Epidermal melanocyte (primary cell): Measurements from ENCODE around the gene TET2.

Experiments used
- DNase-seq: peaks from one replicate; pipeline ENCODE4 v3.0.0; 2011; ENCODE audit warnings: low spot score; ENCODE audit not compliant: insufficient read length

The TET2 gene

DNA sequence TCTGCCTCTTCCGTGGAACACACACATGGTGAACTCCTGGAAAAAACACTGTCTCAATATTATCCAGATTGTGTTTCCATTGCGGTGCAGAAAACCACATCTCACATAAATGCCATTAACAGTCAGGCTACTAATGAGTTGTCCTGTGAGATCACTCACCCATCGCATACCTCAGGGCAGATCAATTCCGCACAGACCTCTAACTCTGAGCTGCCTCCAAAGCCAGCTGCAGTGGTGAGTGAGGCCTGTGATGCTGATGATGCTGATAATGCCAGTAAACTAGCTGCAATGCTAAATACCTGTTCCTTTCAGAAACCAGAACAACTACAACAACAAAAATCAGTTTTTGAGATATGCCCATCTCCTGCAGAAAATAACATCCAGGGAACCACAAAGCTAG, 87.9 kb downstream of the TET2 start:
- no peak for DNase-seq

- DNase-seq = no peak
Observed at GRCh38 chr4:105236202-105236915, 89.7 kb downstream of the TET2 start.

DNA sequence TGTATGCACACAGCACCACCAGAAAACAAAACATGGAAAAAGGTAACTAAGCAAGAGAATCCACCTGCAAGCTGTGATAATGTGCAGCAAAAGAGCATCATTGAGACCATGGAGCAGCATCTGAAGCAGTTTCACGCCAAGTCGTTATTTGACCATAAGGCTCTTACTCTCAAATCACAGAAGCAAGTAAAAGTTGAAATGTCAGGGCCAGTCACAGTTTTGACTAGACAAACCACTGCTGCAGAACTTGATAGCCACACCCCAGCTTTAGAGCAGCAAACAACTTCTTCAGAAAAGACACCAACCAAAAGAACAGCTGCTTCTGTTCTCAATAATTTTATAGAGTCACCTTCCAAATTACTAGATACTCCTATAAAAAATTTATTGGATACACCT, 90.2 kb downstream of the TET2 start:
- DNase-seq = no peak

- no peak for DNase-seq
Observed at GRCh38 chr4:105240037-105240436, 93.4 kb downstream of the TET2 start.

- DNase-seq = no peak
Observed at GRCh38 chr4:105241451-105241850, 94.8 kb downstream of the TET2 start.

DNA sequence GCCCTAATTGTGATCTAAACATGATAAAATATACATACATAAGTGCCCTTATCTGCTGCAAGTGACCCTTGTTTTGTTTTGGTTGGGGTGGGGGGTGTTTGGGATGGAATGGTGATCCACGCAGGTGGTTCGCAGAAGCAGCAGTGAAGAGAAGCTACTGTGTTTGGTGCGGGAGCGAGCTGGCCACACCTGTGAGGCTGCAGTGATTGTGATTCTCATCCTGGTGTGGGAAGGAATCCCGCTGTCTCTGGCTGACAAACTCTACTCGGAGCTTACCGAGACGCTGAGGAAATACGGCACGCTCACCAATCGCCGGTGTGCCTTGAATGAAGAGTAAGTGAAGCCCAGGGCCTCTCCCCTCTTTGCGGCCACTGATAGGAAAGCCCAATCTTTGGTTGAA, 96.8 kb downstream of the TET2 start:
- no peak for DNase-seq

GRCh38 chr4:105246712-105247111, 100.0 kb downstream of the TET2 start:
- DNase-seq = no peak

- no peak for DNase-seq
Observed at GRCh38 chr4:105248613-105249012, 101.9 kb downstream of the TET2 start.

DNA sequence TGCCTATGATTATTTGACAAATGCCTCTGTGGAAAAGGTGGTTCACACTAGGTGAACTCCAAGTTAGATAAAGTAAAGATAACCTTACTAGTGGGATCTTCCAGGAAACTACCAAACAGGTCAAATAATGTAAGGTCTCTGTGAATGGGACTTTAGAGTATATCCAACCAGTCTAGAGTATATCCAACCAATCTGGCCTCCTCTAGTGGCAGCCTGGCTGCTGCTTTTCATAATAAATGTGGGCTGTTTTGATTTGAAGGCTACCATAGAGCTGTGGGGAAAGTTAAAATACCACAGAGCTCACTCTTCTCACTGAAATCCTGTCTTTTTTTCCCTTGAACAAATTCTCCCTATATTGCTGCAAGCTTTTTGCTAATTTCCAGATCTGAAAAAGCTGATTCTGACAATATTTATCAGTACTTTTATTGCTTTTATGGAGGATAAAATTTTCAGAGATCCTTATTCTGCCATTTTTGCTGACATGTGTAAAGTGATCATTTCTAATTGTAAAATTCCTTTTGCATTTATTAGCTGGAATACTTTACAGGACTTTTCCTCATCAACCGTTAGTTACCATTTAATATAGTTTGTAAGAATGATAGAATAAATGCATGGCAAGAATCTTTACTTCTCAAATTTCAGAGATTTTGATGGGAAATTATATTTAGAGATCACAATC, 111.3 kb downstream of the TET2 start:
- no peak for DNase-seq

GRCh38 chr4:105265689-105266088, 119.0 kb downstream of the TET2 start:
- no peak for DNase-seq

GRCh38 chr4:105267280-105267679, 120.6 kb downstream of the TET2 start:
- DNase-seq = no peak

DNA sequence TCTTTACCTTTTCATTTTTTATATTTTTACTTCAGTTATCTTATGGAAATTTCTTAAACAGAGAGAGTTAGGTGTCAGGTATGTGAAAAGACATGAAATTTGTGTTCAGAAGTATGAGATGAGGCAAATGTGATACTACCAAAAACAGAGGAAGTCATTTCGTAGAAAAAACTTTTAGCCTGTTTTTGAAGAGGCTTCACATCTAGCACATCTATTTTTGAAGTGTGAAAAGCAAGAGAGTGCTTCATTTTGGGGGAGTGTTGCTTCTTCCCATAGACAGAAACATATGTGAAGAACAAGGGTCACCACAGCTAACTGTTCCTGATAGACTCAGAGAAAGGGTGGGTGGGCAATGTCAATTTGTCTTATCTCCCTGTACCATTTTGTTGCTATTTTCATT, 125.3 kb downstream of the TET2 start:
- no peak for DNase-seq

- DNase-seq = no peak
Observed at GRCh38 chr4:105273230-105273629, 126.6 kb downstream of the TET2 start.

DNA sequence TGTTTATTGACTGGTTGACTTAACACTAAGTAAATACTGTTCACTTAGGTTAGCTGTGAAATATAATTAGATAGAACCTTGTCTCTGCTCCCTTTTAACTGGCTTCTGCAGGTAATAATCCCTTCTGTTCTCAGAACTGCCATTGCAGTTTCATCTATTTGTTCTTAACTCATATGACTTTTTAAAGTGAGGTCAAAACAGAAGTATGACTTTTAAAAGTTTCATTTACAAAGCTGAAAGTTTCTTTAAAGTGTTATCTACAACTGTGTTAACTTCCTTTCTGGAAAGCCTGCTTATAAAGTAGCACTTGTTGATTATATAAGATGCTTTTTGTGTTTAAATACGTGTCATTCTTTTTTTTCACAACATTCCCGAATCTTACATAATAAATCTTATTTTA, 127.4 kb downstream of the TET2 start:
- DNase-seq = no peak

DNA sequence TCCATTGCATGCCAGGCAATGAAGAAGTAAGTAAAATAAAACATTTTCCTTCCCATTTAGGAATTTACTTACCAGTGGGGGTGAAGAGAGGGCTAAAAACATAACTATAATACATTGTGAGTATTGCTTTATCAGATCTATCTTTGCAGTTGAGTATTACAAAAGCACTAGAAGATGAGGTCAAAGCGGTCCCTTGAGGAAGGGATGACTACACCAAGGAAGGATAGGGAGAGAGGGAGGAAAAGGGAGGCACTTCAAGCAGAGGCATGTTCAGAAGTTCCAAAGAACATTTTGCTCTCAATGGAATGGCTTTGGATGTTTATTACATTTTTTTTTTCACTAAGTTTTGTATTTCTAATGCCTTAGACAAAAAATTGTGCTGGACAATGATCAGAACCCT, 127.8 kb downstream of the TET2 start:
- DNase-seq = no peak

- no peak for DNase-seq
Observed at GRCh38 chr4:105276361-105277104, 129.9 kb downstream of the TET2 start.

GRCh38 chr4:105277702-105278101, 131.0 kb downstream of the TET2 start:
- no peak for DNase-seq

- no peak for DNase-seq
Observed at GRCh38 chr4:105279314-105279713, 132.6 kb downstream of the TET2 start.

GRCh38 chr4:105280338-105281123, 133.9 kb downstream of the TET2 start:
- peak; percentile 17 for DNase-seq

- no peak for DNase-seq
Observed at GRCh38 chr4:105281124-105281415, 134.4 kb downstream of the TET2 start.

DNA sequence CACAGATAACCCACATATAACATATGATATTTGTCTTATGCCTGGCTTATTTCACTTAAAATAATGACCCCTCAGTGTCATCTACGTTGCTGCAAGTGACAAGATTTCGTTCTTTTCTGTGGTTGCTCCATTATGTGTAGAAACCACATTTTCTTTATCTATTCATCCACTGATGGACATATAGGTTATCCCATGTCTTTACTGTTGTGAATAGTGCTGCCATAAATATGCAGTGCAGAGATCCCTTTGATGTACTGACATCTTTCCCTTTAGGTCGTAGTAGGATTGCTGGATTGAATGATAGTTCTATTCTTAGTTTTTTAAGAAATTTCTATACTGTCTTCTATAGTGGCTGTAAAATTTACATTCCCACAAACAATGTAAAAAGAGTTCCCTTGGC, 135.8 kb downstream of the TET2 start:
- no peak for DNase-seq

DNA sequence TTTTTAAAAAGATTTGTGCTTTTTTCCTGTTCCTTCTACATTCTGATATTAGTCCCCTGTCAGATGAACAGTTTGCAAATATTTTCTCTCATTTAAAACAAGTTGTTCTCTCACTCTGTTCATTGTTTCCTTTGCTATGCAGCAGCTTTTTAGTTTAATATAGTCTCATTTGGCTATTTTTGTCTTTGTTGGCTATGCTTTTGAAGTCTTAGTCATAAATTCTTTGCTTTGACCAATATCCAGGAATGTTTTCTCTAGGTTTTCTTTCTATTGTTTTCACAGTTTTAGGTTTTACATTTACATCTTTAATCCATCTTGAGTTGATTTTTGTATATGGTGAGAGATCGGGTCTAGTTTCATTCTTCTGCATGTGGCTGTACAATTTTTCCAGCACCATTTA, 136.8 kb downstream of the TET2 start:
- DNase-seq = no peak
